GM19351 (cell line): ENCODE measurements around the gene TNFRSF8.

Source experiments
- ATAC-seq: cut with Tn5 transposase; IDR thresholded peaks from one replicate; pipeline ENCODE4 v1.9.1; 2021; ENCODE audit warnings: mild to moderate bottlenecking, moderate library complexity; ENCODE audit not compliant: unreplicated experiment

Gene TNFRSF8

GRCh38 chr1:12171206-12172041 is 108.3 kb downstream of the TNFRSF8 start:
- ATAC-seq = no peak

DNA sequence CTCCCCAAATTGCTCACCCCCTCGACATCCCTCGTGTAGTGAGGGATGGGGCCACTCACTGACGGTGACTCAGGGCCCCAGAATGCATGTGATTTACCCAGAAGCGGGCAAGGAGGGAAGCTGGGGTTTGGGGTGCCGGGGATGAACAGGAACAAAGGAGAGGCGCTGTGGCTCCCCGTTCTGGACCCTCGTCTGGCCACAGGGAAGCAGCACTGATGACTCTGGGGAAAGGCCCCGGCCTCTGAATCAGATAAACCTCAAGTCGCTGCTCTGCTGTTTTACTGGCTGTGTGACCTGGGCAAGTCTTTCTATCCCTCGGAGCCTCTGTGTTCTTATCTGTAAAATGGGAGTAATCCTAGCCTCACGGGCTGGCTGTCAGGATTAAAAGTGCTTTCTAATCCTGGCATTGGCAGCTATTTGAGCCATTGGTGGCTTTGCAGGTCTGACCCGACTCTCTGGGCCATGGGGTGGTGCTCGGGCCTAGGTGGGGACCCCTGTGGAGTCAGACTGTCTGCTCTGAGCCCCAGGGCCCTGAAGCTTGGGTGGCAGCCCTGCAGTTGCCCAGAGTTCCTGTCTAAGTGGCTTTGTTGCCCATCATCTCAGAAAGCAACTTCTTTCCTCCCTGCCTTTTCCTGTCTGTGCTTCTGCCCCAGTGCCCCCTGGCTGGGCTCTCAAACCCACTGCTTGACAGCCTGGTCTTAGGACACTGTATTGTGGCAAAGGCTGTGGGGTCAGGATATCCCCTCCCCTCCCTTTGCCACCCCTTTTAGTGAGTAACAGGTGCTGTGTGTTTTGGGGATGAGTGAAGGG is 109.1 kb downstream of the TNFRSF8 start:
- ATAC-seq = no peak

GRCh38 chr1:12173041-12173509 is 110.0 kb downstream of the TNFRSF8 start:
- no peak for ATAC-seq

- no peak for ATAC-seq
Measured at GRCh38 chr1:12173631-12174121, 110.6 kb downstream of the TNFRSF8 start.

DNA sequence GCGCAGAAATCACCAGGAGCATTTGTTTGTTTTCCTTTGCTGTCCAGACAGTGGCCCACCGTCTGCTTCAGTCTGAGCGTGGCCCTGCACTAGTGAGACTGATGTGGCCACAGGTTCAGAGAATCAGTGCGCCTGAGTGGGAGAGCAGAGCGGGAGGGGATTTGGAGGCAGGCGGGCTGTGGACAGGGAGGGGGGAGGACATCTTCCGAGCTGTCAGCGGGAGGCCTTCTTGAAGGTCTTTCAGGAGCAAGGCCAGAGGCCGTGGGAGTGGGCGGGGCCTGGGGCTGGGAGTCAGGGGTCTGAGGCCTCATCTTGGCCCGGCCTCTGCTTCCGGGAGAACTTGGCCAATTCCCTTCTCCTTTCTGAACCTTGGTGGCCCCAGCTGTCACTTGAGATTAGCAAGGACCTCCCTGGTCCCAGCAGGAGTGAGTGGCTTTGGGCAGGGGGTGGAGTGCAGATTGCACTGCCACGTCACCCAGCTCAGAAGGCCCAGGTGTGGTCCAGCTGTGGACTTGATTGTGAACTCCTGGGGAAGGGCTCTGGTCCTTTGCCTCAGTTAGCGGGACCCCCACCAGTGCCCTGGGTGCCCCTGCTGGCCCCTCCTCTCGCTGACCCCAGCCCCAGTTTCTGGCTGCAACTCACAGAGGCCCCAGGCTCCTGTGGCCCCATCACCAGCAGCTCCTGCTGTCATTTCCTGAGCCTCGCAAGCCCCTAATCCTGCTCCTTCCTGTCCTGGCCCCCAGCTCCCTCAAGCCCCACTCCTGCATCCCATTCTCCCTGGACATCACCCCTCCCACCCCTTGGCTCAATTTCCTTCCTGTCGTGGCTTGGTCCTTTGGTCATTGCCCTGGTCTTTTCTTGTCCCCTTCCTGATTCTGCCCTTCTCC is 112.1 kb downstream of the TNFRSF8 start:
- ATAC-seq = no peak

DNA sequence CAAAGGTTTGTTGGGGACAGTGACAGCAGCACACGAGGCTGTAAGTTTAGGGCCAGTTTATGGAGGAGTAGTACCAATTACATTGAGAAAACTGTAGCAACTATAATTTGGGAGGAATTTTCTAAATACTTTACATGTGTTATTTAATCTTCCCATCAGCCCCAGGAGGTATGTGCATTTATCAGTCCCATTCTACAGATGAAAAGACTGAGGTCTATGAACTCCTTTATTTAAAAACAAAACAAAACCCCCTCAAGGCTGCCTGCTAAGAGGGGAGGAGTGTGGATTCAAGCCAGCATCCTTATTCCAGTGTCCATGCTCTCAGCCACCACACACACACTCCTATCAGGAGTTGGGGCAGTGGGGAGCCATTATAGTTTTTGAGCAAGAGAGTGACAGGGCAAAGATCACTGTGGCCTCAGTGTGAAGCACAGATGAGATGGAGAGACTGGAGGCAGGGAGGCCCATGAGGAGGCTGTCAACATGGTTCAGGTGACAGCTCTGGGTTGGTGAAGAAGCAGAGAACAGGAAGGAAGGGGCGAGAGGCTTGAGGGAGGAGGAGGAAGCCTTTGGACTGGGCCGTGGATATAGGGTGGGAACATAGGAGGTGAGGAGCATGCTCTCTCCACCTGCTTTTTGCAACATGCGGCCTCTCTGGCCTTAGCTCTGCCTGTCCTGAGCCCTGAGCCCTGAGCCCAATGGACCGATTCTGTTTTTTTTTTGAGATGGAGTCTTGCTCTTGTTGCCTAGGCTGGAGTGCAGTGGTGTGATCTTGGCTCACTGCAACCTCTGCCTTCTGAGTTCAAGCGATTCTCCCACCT is 113.4 kb downstream of the TNFRSF8 start:
- ATAC-seq = no peak

- no peak for ATAC-seq
Measured at GRCh38 chr1:12177156-12177998, 114.3 kb downstream of the TNFRSF8 start.

DNA sequence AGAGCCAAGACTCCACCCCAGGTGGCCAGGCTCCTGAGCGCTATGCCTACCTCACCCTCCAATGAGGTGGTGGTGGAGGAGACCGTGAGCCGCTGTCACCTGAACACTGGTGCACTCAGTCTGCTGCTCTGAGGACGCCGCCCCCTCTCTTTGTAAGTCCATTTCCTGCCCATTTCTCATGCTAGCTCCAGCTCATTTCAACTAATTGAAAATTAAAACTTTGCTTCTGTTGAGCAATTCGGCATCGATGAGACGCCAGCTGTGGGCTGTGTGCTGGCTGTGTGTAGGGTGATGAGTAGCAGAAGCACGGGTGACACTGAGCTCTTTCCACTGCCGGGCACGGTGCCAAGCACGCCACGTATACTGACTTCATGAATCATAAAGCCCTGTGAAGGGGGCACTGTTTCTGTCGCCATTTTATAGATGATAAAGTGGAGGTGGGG is 114.9 kb downstream of the TNFRSF8 start:
- ATAC-seq = no peak

- no peak for ATAC-seq
Measured at GRCh38 chr1:12178511-12178910, 115.4 kb downstream of the TNFRSF8 start.

DNA sequence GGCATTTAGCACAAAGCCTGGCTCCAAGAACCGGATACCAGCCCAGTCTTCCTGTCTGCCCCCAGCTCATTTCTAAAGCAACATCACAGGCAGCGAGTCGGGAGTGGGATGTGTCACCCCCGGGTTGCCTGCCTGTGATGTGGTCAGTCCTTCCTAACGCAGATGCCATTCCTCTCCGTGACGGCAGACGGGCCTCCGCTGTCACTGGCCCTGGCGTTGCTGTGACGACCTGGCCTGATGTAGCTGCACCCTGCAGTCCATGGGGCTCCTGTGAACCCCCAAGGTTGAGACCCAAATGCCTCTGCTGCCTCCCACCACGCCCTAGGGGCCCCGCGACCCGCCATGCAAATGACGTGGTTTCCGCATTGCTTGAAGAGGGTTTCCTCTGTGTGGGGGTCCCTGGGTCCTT is 116.0 kb downstream of the TNFRSF8 start:
- ATAC-seq = no peak

- ATAC-seq = no peak
Measured at GRCh38 chr1:12179676-12180075, 116.6 kb downstream of the TNFRSF8 start.

- no peak for ATAC-seq
Measured at GRCh38 chr1:12180315-12180714, 117.2 kb downstream of the TNFRSF8 start.

DNA sequence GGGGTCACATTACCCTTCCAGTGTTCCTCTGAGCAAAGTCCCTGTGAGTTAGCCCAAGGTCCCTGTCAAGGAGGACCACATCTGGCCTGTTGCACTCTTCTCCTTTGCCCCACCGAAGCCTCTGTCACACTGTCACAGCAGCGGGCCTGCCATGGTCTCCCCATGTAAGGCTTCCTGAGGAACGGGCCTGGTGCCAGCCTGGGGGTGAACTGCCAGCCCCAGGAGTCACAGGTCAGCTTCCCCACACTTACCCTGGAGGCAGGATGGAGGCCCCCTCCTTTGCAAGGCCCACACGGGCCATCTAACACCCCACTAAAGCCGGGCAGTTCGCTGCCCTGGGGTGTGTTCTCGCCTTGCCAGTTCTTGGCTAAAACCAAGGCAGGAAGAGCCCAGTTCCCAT is 117.8 kb downstream of the TNFRSF8 start:
- ATAC-seq = no peak

GRCh38 chr1:12181568-12181967 is 118.5 kb downstream of the TNFRSF8 start:
- ATAC-seq = no peak

GRCh38 chr1:12182410-12182984 is 119.4 kb downstream of the TNFRSF8 start:
- no peak for ATAC-seq

GRCh38 chr1:12183095-12183794 is 120.1 kb downstream of the TNFRSF8 start:
- no peak for ATAC-seq

DNA sequence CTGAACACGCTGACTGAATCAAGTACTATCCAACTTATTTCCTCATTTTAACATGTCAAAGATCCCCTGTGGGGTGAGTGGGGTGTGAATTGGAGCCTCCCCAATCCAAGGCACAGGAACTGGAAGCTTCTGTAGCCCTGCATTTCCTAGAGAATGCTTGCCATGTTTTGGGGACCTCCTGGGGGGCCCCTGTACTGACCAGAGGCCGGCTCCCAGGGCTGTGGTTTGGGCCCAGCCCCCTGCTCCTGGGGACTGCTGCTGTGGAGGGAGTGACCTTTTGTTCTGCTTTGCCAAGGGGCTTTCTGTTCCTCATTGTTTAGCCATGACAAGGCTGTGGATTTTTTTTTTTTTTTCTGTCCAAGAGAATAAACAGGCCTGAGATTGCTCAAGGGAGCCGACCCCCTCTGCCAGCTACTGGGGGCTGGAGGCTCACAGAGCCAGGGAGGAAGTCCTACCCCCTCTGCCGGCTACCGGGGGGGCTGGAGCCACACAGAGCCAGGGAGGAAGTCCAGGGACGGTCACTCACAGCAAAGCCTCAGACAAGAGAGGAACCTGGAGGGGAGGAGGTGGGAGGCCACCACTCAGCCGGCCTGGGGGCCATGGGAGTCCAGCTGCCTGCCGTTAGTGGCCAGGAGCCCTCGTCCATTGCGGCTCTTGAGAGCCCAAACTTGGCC is 121.0 kb downstream of the TNFRSF8 start:
- ATAC-seq = no peak
